ENCODE data around the gene ZNF574. TPM values are rescaled to one million over a fixed set of nuclear protein-coding genes. Genes with fewer than 3 reads are reported as not detected.

Gene ZNF574
- total RNA-seq, 1 experiment from 2014 or later: 24.6 TPM

DNA sequence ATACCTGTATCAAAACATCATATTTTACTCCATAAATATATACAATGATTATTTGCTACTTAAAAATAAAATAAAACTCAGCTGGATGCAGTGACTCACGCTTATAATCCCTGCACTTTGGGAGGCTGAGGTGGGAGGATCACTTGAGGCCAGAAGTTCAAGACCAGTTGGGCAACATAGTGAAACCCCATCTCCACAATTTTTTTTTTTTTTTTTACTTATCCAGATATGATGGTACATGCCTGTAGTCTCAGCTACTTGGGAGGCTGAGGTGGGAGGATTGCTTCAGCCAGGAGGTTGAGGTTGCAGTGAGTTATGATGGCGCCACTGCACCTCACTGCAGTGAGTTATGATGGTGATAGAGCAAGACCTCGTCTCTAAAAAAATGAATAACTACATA lies 33.9 kb downstream of the ZNF574 start:
- H3K36me3 ChIP-seq (ENCODE audit: control insufficient read depth in 1 of 2, insufficient read depth in 2 of 2, low read length in 2 of 2): no peaks in the 10 kb centered on the region
- ATAC-seq (no peak), DNase-seq (ENCODE audit: low read depth, low spot score) (no peak)
- H3K27me3 ChIP-seq (ENCODE audit: insufficient read depth, low read length): peaks cover 15% of the 10 kb centered on the region; the same call in 1 of the 2 replicates
- POLR2A ChIA-PET: no interaction called here
- no peaks in the 10 kb centered on the region for H3K79me2 ChIP-seq (ENCODE audit: insufficient read depth, low read length)
- peaks cover 24 to 37% of the 10 kb centered on the region in 2 experiments for H3K4me1 ChIP-seq (ENCODE audit: control insufficient read depth in 1 of 2, insufficient read depth in 2 of 2, low read length in 2 of 2)
- TF ChIP-seq EZH2phosphoT487 (IDR thresholded peaks at IDR 0.05; ENCODE audit: borderline replicate concordance) (no peak), POLR2A (IDR thresholded peaks at IDR 0.05; ENCODE audit: borderline replicate concordance, extremely low read depth, insufficient read depth, insufficient read length) (no peak), EZH2 (IDR thresholded peaks at IDR 0.05) (no peak), ZFX (IDR thresholded peaks at IDR 0.05) (no peak), SIN3A (IDR thresholded peaks at IDR 0.05; ENCODE audit: low read depth) (no peak), TCF7L2 (IDR thresholded peaks at IDR 0.05; ENCODE audit: borderline replicate concordance, extremely low read depth, insufficient read depth, insufficient read length) (no peak), YY1 (IDR thresholded peaks at IDR 0.05; ENCODE audit: extremely low read depth, insufficient replicate concordance, low read depth, low read length) (no peak), SRF (IDR thresholded peaks at IDR 0.05; ENCODE audit: low read depth) (no peak), FOSL1 (IDR thresholded peaks at IDR 0.05; ENCODE audit: low read depth) (no peak), RAD21 (IDR thresholded peaks at IDR 0.05; ENCODE audit: low read depth) (no peak), CBX3 (IDR thresholded peaks at IDR 0.05; ENCODE audit: low read depth) (no peak), POLR2AphosphoS5 (IDR thresholded peaks at IDR 0.05; ENCODE audit: low read depth, low read length) (no peak), EGR1 (IDR thresholded peaks at IDR 0.05; ENCODE audit: low read depth) (no peak), SP1 (IDR thresholded peaks at IDR 0.05; ENCODE audit: low read depth) (no peak), CEBPB (IDR thresholded peaks at IDR 0.05; ENCODE audit: low read depth) (no peak)
- TF ChIP-seq, protein P1, sequence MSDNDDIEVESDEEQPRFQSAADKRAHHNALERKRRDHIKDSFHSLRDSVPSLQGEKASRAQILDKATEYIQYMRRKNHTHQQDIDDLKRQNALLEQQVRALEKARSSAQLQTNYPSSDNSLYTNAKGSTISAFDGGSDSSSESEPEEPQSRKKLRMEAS (IDR thresholded peaks at IDR 0.05): no peak
- TF ChIP-seq, protein P2, sequence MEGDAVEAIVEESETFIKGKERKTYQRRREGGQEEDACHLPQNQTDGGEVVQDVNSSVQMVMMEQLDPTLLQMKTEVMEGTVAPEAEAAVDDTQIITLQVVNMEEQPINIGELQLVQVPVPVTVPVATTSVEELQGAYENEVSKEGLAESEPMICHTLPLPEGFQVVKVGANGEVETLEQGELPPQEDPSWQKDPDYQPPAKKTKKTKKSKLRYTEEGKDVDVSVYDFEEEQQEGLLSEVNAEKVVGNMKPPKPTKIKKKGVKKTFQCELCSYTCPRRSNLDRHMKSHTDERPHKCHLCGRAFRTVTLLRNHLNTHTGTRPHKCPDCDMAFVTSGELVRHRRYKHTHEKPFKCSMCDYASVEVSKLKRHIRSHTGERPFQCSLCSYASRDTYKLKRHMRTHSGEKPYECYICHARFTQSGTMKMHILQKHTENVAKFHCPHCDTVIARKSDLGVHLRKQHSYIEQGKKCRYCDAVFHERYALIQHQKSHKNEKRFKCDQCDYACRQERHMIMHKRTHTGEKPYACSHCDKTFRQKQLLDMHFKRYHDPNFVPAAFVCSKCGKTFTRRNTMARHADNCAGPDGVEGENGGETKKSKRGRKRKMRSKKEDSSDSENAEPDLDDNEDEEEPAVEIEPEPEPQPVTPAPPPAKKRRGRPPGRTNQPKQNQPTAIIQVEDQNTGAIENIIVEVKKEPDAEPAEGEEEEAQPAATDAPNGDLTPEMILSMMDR (IDR thresholded peaks at IDR 0.05 in 2 of 3, conservative IDR thresholded peaks at IDR 0.05 in 1 of 3; ENCODE audit: borderline replicate concordance in 1 of 3, insufficient read depth in 1 of 3, low read depth in 2 of 3, low read length in 2 of 3): no peak
- TF ChIP-seq, protein P3, sequence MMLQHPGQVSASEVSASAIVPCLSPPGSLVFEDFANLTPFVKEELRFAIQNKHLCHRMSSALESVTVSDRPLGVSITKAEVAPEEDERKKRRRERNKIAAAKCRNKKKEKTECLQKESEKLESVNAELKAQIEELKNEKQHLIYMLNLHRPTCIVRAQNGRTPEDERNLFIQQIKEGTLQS (IDR thresholded peaks at IDR 0.05): no peak
- H3K4me2 ChIP-seq (ENCODE audit: low read length): no peak overlapping the region
- no peak overlapping the region for H3K9ac ChIP-seq (ENCODE audit: low read length)
- H3K9me3 ChIP-seq (ENCODE audit: control insufficient read depth in 1 of 2, insufficient read depth in 1 of 2, low read depth in 1 of 2, low read length in 2 of 2): no peaks in the 10 kb centered on the region
- H3K9me2 ChIP-seq (ENCODE audit: insufficient read depth): no peaks in the 10 kb centered on the region
- no peak overlapping the region for H3K4me3 ChIP-seq (replicated peaks in 1 of 2; ENCODE audit: low read depth in 1 of 2, low read length in 2 of 2)
- no TSS peak for BruUV-seq (replicated peaks)
- no peaks in the 10 kb centered on the region for H4K20me1 ChIP-seq (ENCODE audit: insufficient read depth)
- H3K27ac ChIP-seq (ENCODE audit: low read depth, low read length): no peak overlapping the region
- H2AFZ ChIP-seq (ENCODE audit: low read depth, low read length, poor library complexity, severe bottlenecking): no peak overlapping the region
- CTCF ChIA-PET: interaction anchor here (1.1 to 2.8 kb wide), 5 partner anchors 10 to 330 kb away, joined by 3 to 10 read pairs (median 6); partner anchors contain the start of gene GSK3A
- intact Hi-C loops (cut with micrococcal nuclease): loop anchor here (5.0 kb wide), 2 partner anchors 287 to 327 kb away; no protein-coding TSS in a partner anchor
- RAD21 ChIA-PET (ENCODE audit: low non-redundant PET in 1 of 2, low total read pairs in 2 of 2, uncharacterized antibody in 2 of 2, unreplicated experiment in 2 of 2): no interaction called here

All from HCT116 (cell line).